CD4-positive, alpha-beta T cell treated with Interferon alpha-2 for 1 hour (primary cell): ENCODE data around the gene S100Z.
"Not testable (repeated sequence)": the region's sequence is repeated elsewhere in the genome, so short reads cannot be mapped to it uniquely, and the experiment has no call there.

Experiments used
- DNase-seq, 2 donors: peaks; one replicate each; pipeline ENCODE4 v3.0.0-alpha.2; 2020 to 2022

S100Z gene

DNA sequence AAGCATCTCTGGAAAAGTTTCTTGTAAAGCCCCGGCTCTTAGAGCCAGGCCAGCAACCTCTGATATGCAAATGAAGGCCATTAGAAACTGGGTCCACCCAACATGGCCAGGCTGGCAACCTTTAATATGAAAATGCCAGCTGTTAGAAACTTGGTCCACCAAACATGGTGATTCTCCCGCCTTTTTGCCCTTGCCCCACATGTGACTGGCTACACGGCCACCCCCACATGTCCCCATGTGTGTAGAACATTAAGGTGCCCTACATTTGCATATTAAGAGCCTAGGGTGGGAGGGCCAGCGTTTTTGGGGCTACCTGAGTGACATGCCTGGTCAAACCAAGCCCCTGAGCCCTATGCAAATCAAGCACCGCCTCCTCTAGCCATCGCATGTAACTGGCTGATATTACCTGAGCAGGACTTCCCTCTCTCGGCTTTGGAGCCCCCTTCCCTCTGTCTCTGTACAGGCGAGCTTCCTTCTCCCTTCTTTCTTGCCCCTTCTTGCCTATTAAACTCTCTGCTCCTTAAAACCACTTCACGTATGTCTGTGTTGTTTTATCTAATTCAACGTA, 39.0 kb downstream of the S100Z start:
- no peak for DNase-seq

GRCh38 chr5:76893294-76893693, 43.5 kb downstream of the S100Z start:
- DNase-seq = no peak

DNA sequence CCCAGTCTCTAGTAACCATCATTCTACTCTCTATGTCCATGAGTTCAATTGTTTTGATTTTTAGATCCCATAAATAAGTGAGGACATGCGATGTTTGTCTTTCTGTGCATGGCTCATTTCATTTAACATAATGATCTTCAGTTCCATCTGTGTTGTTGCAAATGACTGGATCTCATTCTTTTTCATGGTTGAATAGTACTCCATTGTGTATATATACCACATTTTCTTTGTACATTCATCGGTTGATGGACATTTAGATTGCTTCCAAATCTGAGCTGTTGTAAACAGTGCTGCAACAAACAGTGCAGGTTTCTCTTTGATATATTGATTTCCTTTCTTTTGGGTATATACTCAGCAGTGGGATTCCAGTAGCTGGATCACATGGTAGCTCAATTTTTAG, 46.4 kb downstream of the S100Z start:
- DNase-seq = no peak

DNA sequence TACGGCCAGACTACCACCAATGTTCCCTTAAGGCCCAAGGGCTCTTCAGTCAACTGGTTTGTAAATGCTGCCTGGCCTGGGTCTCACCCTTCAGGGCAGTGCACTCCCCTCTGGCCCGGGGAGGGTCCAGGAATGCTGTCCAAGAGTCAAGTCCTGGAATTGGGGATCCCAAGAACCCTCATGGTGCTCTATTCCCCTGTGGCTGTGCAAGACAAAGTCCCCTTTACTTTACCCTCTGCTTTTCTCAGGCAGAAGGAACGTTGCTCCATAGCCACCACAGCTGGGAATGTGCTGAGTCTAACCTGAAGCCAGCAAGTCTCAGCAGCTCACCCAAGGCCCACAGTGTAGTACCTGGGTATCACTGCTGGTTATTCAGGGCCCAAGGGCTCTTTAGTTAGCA, 51.7 kb downstream of the S100Z start:
- DNase-seq = no peak

GRCh38 chr5:76908166-76908565, 58.4 kb downstream of the S100Z start:
- DNase-seq = no peak

- DNase-seq = not testable (repeated sequence)
Observed at GRCh38 chr5:76910344-76910933, 60.6 kb downstream of the S100Z start.

- DNase-seq = not testable (repeated sequence)
Observed at GRCh38 chr5:76914671-76915070, 64.9 kb downstream of the S100Z start.

GRCh38 chr5:76918539-76918938, 68.7 kb downstream of the S100Z start:
- no peak for DNase-seq

DNA sequence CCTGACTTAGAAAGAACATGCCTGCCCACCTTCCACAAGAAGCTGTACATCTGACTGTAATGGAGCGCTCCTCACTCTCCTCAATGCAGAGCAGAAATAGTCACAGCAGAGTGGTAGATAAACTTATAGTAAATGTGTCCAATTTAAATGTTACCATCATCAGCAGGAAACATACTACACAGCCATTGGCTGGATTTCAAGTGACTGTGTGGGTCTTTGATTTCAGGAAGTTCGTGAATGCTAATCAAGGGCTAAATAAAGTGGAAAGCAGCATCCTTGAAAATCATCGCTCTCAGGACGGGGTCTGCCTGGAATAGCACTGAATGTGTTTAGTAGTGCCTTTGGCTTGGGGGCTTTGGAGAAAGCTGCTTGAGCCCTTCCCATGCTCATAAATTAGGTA, 70.7 kb downstream of the S100Z start:
- no peak for DNase-seq

DNA sequence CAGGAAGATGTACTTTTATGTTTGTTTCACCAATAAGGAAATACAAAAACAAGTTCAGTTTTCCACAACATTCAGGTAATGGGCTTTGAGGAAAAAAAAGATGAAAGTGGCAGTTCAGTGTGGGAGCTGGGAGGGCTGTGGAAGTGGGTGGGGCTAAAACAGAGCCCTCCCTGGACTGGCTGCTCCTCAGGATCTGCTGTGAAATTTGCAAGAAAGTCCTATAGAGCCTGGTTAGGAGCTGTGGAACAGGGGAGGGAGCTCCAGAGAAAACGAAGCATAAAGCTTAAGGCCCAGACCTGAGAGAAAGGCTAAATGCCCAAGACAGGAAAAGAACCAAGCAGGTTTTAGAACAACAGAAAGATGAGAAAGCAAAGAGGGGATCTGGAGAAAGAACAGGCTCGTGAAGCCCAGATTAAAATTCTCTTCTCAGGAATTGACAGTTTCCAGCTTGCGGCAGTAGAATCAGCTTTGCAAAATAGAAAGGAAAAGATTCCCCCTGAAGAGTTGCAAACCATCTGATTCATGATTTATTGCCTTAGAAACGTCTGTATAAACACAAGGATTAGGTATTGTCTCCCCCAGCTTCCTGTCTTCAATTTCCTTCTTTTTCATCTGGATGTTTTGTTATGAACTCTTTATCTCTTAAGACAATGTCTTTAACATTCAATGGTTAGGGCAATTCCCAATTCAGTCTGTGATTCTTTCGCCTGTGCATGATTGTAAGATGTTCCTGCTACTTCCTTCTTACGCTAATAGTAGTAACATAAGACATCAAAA, 76.7 kb downstream of the S100Z start:
- no peak for DNase-seq

DNA sequence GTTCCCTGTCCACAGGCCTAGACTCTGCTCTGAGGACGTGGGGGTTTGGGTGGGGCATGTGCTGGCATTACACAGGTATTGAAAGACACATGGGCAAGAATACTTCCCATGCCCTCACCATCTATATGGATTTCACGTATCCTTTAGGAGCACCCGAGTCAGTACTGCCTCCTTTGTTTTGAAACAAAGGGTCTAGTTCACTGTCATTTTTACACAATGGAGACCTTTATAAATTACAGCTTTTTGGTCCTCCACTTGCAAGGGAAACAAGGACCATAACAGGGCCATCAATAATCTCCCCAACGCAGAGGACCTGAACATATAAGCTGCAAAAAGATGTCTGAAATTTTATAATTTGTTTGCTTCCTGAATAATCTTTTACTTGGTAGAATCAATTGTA, 78.1 kb downstream of the S100Z start:
- DNase-seq = no peak

GRCh38 chr5:76930083-76930482, 80.3 kb downstream of the S100Z start:
- DNase-seq = no peak

- no peak for DNase-seq
Observed at GRCh38 chr5:76938177-76938576, 88.4 kb downstream of the S100Z start.

DNA sequence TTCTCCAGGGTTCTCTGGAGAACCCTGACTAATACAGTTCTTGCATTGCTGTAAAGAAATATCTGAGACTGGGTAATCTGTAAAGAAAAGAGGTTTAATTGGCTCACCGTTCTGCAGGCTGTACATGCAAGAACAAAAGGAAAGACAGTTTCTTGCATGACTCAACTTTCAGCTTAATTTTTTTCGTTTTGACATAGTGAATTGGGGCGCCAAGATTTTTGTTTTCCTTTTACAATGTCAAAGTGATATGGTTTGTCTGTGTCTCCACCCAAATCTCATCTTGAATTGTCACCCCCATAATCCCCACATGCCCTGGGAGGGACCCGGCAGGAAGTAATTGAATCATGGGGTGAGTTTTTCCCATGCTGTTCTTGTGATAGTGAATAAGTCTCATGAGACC, 91.2 kb downstream of the S100Z start:
- DNase-seq = no peak

DNA sequence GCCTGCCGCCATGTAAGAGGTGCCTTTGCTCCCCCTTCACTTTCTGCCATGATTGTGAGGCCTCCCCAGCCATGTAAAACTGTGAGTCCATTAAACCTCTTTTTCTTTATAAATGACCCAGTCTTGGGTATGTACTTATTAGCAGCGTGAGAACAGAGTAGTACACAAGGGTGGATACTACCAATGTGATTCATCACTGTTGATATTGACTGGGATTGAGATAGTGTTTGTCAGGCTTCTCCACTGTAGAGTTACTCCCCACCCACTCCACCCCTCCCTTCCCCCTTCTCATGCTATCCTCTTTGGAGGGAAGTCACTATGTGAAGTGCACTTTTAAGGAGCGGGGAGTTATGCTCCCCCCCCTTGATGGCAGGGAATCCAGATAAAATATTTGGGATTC, 91.6 kb downstream of the S100Z start:
- DNase-seq = no peak

GRCh38 chr5:76942581-76942980, 92.8 kb downstream of the S100Z start:
- no peak for DNase-seq

DNA sequence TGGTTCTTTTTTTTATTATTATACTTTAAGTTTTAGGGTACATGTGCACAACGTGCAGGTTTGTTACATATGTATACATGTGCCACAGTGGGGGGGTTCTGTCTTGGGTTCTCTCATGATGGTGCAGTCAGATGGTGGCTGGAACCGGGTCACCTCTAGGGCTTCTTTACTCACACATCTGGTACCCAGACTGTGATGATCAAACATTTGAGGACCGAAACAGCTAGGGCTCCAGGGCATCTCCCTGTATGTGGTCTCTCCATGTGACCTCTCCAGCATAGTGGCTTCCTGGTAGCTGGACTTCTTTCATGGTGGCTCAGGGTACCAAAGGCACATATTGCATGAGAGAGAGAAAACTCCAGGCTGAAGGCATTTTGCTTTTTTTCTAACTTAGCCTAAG, 93.2 kb downstream of the S100Z start:
- no peak for DNase-seq

GRCh38 chr5:76944638-76945037, 94.8 kb downstream of the S100Z start:
- no peak for DNase-seq

DNA sequence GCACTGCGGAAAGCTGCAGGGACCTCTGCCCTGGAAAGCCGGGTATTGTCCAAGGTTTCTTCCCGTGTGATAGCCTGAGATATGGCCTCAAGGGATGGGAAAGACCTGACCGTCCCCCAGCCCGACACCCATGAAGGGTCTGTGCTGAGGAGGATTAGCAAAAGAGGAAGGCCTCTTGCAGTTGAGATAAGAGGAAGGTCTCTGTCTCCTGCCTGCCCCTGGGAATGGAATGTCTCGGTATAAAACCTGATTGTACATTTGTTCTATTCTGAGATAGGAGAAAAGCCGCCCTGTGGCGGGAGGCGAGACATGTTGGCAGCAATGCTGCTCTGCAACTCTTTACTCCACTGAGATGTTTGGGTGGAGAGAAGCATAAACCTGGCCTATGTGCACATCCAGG, 95.4 kb downstream of the S100Z start:
- DNase-seq = not testable (repeated sequence)

GRCh38 chr5:76946090-76946489, 96.3 kb downstream of the S100Z start:
- DNase-seq = no peak

GRCh38 chr5:76947082-76947503, 97.3 kb downstream of the S100Z start:
- no peak for DNase-seq

GRCh38 chr5:76952795-76953536, 103.2 kb downstream of the S100Z start, which contains the start of gene CRHBP:
Gene CRHBP, plus strand, starts transcription at chr5:76953045. Its CDS starts 90 bp downstream, at chr5:76953135.
- DNase-seq = no peak

DNA sequence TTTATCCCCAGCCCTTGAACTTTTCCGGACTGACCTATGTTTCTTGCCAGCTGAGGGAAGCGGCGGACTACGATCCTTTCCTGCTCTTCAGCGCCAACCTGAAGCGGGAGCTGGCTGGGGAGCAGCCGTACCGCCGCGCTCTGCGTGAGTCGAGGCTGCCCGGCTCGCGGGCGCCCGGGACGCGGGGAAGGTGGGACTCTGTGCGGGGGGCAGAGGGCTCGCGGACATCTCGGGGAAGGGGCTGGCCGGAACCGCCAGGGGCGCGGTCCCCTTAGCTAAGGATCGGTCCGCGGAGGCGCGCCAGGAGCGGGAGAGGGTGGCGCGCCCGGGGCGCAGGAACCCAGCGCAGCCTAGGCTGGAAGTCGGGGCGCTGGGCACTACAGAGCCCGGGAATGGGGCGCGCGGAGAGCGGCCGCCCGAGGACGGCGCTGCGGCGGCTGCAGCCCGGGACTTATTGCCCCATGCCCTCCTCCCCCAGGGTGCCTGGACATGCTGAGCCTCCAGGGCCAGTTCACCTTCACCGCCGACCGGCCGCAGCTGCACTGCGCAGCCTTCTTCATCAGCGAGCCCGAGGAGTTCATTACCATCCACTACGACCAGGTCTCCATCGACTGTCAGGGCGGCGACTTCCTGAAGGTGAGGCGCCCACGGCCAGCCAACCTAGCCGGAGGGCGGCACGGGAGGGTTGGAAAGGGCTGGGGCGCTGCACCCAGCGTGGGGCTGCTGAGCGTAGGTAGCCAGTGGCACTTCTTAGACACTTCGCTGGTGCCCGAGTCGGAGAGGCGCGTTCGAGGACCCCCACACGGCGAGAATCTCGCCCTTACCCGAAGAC, 104.0 kb downstream of the S100Z start:
- DNase-seq = no peak
